ENCODE results near the gene SRRM3. TPM values are rescaled to one million over a fixed set of nuclear protein-coding genes. Genes with fewer than 3 reads are reported as not detected.

Gene SRRM3
- polyA plus RNA-seq, 1 of the 3 experiments (the other 2 are of a cell fraction) = 2.7 TPM

- no peak for TF ChIP-seq EZH2phosphoT487 (IDR thresholded peaks at IDR 0.05; ENCODE audit: borderline replicate concordance, low read depth)
Measured at GRCh38 chr7:76261329-76261728, 59.6 kb downstream of the SRRM3 start (continued).

- H3K36me3 ChIP-seq (replicated peaks in 1 of 2; ENCODE audit: control insufficient read depth in 1 of 2, insufficient read depth in 2 of 2, low read length in 1 of 2) = no peaks in the 10 kb centered on the region
- H3F3A ChIP-seq (replicated peaks; ENCODE audit: insufficient read depth) = peaks cover 5% of the 10 kb centered on the region
- H4K20me1 ChIP-seq (ENCODE audit: insufficient read depth) = no peaks in the 10 kb centered on the region
- TF ChIP-seq NFIC (IDR thresholded peaks at IDR 0.05; ENCODE audit: borderline replicate concordance) (no peak), MAX (IDR thresholded peaks at IDR 0.05; ENCODE audit: low read depth) (no peak), MEF2A (IDR thresholded peaks at IDR 0.05; ENCODE audit: borderline replicate concordance, low read depth) (no peak), TEAD4 (IDR thresholded peaks at IDR 0.05; ENCODE audit: borderline replicate concordance, insufficient read depth) (no peak), FOXM1 (IDR thresholded peaks at IDR 0.05; ENCODE audit: low read depth) (no peak), REST (IDR thresholded peaks at IDR 0.05; ENCODE audit: low read depth, low read length) (no peak), TCF12 (IDR thresholded peaks at IDR 0.05) (no peak), YY1 (IDR thresholded peaks at IDR 0.05; ENCODE audit: low read depth) (no peak), CTCF (IDR thresholded peaks at IDR 0.05) (no peak), CHD2 (IDR thresholded peaks at IDR 0.05; ENCODE audit: low read length, partially characterized antibody) (no peak), MXI1 (IDR thresholded peaks at IDR 0.05; ENCODE audit: low read depth, low read length) (no peak)
- ChIA-PET CTCF (interaction anchor here (0.5 to 9.1 kb wide), 24 partner anchors 12 to 1341 kb away, joined by 3 to 289 read pairs (median 14); partner anchors contain the start of genes HSPB1 and SRRM3), POLR2A (interaction anchor here (0.7 to 2.0 kb wide), 6 partner anchors 12 to 95 kb away, joined by 3 to 15 read pairs (median 5); no protein-coding TSS in a partner anchor)
- 80% methylated on average over 4 of the region's 4 CpGs for WGBS (ENCODE audit: low lambda C conversion rate)
- no peak overlapping the region for H3K9ac ChIP-seq
- no peaks in the 10 kb centered on the region for H3K27me3 ChIP-seq (ENCODE audit: insufficient read depth)
- H2AFZ ChIP-seq (ENCODE audit: low read depth) = no peak overlapping the region
- DNase-seq = no peak
- H3K4me3 ChIP-seq (ENCODE audit: low read depth in 2 of 2, low read length in 1 of 2) = no peak overlapping the region
- no peaks in the 10 kb centered on the region for H3K79me2 ChIP-seq (ENCODE audit: insufficient read depth)
- peaks cover 0 to 4% of the 10 kb centered on the region in 2 experiments; a peak in 1 of 4 replicates for H3K4me1 ChIP-seq (ENCODE audit: control insufficient read depth in 1 of 2, insufficient read depth in 2 of 2, low read depth in 1 of 2, low read length in 1 of 2)
- H3K4me2 ChIP-seq = no peak overlapping the region
- no peaks in the 10 kb centered on the region for H3K9me3 ChIP-seq
- no peak overlapping the region for H3K27ac ChIP-seq (ENCODE audit: low read depth in 2 of 2, low read length in 1 of 2)
- H3K9me2 ChIP-seq = no peaks in the 10 kb centered on the region
Measured at GRCh38 chr7:76261931-76262330, 60.2 kb downstream of the SRRM3 start.
